ENCODE data around the gene ASAP2.

The ASAP2 gene

DNA sequence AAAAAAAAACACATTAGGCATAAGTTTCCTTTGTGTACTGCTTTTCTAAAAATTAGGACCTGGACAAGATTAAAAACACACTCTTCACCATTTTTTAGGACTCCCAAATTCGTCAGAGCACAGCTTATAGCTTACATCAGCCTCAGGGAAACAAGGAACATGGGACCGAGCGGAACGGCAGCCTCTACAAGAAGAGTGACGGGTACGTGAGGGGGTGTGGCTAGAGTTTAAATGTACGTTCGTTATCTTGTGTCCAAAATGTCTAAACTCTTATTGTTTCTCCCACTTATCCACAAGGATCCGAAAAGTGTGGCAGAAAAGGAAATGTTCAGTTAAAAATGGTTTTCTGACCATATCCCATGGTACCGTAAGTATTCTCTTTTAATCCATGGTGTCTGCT, 137.8 kb downstream of the ASAP2 start:
- no peak for DNase-seq (ENCODE audit: low read depth in 2 of 2)

GRCh38 chr2:9345343-9345742, 138.7 kb downstream of the ASAP2 start:
- no peak for DNase-seq (ENCODE audit: low read depth in 2 of 2)

GRCh38 chr2:9345997-9346396, 139.4 kb downstream of the ASAP2 start:
- DNase-seq (ENCODE audit: low read depth in 2 of 2): no peak

DNA sequence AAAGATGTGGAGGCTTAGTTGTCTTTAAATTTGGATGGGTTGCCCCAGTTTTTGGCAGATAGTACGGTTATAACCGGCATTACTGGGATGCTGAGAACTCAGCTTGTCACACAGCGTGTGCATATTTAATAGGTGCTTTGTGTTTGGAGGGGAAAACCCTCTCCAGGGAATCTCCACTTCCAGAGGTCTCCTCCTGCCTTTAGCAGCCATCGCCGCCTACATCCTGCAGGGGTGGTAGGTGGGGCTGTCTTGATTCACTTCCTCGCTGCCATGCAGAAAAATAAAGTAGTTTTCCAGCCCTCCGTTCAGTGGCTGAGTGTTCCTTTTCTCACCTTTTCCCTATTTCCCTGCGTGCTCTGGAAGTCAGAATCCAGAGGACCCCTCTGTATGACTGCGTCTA, 140.3 kb downstream of the ASAP2 start:
- no peak for DNase-seq (ENCODE audit: low read depth in 2 of 2)

DNA sequence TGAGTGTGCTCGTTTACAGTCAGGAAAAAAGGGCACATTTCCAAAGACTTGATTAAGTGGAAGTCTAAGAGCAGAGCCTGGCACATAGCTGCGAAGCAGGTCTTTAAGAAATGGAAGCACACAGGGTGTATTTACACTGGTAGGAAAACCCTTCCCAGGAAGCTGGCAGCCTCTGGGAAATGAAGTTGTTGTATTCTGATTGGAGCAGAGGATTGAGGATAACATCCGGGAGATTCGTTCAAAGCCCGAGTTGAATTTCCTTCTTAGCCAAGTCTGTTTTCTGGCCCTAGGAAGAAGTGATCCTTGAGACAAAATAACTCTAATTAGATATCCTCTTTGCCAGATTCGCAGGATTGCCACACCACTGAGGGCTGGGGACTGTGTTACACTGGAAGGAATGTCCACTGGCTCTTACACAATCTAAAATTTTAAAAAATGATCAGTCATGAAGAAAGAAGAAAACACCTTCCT, 140.8 kb downstream of the ASAP2 start:
- DNase-seq (ENCODE audit: low read depth in 2 of 2): no peak

DNA sequence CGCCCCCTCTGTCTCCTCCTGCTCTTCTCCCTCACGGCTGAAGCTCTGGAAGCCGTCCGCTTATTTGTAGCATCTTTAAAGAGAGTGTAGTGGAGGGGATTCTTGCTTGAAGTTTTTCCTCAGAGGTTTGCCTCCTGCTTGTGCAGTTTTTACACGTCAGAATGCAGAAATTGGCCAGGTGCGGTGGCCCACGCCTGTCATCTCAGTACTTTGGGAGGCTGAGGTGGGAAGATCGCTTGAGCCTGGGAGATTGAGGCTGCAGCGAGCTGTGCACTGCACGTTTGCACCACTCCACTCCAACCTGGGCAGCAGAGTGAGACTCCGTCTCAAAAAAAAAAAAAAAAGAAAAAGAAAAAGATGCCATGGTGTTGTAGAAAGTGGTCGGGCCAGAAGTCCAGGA, 147.7 kb downstream of the ASAP2 start:
- no peak for DNase-seq (ENCODE audit: low read depth in 2 of 2)

DNA sequence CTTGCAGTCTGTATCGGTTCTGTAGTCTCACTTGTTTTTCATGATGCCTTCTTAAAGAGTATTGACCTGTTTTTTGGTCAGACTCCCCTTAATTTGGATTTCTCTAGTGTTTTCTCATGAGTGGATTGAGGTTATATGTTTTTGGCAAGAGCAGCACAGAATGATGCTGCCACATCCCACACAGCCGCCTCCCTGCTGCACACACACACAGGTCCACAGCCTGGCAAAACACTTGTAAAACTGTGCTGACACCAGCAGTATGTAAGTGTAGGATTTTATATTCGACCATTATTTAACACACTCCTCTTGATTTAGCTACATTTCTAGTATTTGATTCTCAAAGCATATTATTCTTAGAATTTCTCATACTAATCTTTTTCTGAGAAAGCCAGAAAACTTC, 148.7 kb downstream of the ASAP2 start:
- DNase-seq (ENCODE audit: low read depth in 2 of 2): no peak

DNA sequence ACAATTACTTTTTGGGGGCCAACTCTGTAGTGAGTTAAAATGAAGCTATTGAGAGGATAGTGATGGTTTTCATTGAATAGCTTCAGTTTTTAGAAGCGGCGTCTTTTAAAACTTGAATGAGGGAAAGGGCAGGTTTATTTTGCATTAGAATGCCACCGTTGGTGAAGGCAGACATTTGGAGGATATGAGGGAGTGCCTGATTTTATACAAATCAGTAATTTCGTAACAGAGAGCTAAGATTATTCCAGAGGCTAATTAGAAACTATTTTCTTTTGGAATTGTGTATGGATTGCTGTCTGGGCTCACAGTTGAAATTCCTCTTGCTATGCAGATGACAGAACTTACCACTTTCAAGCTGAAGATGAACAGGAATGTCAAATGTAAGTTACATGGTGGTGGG, 149.1 kb downstream of the ASAP2 start:
- DNase-seq (ENCODE audit: low read depth in 2 of 2): no peak

DNA sequence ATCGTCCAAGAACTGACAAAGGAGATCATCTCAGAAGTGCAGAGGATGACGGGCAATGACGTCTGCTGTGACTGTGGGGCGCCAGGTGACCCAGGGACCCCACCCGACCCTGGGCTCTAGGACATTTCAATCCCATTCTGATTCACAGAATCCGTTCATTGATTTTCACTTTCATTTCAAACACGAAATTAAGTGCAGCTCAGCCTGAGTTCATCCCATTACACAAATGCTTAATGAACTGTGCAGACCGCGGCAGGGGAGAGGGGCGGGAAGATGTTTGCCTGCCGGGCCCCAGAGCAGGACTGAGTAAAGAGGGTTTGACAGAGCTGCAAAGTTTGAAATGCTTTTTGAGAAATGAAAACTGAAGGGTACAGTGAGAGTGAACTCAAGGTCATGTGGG, 149.6 kb downstream of the ASAP2 start:
- no peak for DNase-seq (ENCODE audit: low read depth in 2 of 2)

DNA sequence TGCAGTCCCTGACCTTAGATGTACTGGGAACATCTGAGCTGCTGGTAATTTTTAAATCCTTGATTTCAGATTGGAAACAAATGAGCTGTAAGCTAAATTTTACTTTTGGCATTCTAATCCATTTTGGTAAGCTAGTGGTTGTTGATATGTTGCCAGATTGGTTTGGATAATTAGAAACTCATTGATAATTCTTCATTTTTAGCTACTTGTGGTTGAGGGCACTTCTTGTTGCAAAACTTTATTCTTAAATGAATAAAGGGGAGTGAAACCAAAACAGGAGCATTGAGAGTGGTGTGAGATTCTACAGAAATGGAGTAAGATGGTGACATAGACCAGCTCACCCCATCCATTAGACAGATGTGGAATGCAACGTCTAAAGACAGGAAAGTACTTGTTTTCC, 152.2 kb downstream of the ASAP2 start:
- DNase-seq (ENCODE audit: low read depth in 2 of 2): no peak

DNA sequence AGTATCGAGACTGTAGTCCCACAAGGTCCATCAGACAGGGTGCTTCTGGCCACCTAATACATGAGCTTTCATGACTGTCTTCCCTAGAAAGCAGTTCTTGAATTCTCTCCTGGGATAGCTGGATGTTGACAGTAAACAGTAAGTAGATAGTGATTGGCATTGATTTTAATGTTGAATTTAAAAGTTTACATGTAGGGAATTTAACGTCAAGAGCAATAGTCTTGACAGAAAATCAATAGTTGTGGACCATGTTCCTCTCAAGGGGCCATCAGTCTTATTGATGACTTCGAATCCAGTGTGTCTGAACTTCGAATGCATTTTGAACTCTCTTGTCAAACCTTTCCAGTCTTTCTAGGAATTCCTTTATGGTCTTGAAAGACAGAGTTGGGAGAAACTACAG, 152.9 kb downstream of the ASAP2 start:
- no peak for DNase-seq (ENCODE audit: low read depth in 2 of 2)

- no peak for DNase-seq (ENCODE audit: low read depth in 2 of 2)
Measured at GRCh38 chr2:9360110-9360509, 153.5 kb downstream of the ASAP2 start.

DNA sequence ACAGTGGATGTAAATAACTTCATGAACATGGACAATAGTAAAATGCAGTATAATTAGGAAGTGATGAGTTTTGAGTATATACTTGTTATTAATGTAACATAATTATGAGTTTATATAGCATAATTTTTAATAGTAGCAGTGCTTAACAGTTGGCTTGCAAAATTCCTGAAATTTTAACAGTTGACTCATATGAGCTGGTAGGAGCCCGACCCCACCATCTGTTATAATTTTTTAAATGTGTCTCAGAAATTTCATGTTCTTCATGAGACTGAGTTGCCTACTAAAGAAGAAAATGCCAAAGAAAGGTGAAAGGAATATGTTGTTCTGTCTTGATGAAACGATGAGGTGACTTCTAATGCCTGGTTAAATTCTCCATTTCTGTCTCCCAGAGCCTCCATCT, 154.1 kb downstream of the ASAP2 start:
- no peak for DNase-seq (ENCODE audit: low read depth in 2 of 2)

DNA sequence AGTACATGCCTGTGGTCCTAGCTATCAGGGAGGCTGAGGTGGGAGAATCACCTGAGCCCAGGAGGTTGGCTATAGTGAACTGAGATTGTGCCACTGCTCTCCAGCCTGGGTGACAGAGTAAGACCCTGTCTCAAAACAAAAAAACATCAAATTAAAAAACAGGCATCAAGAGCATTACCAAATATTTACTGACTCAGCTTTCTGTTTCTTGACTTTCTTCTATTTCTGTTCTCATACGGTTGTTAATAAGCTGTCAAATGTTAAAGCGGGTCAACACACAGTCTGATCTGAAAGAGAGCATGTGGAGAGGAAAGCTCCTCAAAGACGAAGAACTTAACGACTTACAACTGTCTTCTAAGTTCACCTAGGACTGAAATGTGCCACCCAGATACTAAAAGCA, 157.8 kb downstream of the ASAP2 start:
- DNase-seq (ENCODE audit: low read depth in 2 of 2): no peak

- no peak for DNase-seq (ENCODE audit: low read depth in 2 of 2)
Measured at GRCh38 chr2:9364791-9365497, 158.3 kb downstream of the ASAP2 start.

DNA sequence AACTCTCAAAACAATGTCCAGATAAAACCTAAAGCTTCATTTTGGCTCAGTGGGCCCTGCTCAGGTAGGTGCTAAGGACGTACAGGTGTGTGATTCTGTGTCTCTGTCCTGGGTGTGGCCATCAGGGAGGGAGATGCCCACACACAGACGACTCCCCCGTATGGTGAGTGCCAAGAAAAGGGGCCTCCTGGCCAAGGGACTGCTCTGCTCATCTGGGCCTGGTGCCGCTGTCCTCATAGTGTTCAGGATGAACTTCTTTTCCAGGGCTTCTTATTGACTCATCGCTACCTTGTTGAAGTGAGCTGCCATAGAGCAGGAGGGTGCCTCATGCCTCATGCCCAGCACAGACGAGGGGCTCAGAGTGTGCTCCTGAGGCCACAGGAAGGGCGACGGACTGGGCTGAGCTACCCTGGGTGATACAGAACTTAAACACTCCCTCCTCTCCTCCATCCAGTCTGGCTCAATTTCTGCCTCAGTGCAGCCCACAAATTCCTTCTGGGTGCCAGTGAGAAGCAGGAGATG, 158.9 kb downstream of the ASAP2 start:
- no peak for DNase-seq (ENCODE audit: low read depth in 2 of 2)

GRCh38 chr2:9366026-9366425, 159.4 kb downstream of the ASAP2 start:
- DNase-seq (ENCODE audit: low read depth in 2 of 2): no peak

DNA sequence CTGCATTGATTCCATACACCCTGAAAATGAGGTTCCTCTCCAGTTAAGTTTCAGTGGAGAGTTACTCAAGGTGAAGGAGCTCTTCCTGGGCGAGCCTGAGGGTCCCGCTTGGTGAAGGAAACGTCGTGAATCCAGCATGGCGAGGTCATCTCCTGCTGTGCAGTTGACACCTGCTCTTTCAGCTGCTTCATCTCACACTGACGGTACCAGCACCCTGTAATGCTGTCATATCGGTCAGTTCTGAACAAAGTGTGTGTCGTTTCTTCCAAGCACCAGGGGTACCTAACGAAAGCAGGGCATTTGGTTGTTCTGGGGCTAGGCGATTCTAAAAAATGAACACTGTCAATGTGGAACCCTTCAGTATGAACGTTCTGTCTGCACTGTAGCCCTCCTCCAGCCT, 164.1 kb downstream of the ASAP2 start:
- no peak for DNase-seq (ENCODE audit: low read depth in 2 of 2)

DNA sequence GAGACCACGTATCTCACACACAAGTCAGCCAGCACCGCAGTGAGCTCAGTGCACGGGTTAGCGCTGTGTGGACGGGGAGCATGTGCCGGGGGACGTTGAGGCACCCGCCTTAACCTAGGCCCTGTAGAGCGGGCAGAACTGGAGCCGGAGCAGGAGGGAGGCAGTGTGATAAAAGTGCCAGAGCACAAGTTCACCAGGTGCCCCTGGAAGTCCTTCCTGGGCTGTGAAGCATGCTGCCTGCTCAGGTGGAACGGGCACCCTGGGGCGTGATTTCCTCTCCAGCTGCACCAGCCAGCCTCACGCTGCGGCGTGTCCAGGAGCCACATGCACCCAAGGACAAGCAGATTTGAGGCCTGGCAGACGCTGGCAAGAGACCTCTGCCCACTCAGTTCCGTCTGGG, 166.4 kb downstream of the ASAP2 start:
- no peak for DNase-seq (ENCODE audit: low read depth in 2 of 2)

DNA sequence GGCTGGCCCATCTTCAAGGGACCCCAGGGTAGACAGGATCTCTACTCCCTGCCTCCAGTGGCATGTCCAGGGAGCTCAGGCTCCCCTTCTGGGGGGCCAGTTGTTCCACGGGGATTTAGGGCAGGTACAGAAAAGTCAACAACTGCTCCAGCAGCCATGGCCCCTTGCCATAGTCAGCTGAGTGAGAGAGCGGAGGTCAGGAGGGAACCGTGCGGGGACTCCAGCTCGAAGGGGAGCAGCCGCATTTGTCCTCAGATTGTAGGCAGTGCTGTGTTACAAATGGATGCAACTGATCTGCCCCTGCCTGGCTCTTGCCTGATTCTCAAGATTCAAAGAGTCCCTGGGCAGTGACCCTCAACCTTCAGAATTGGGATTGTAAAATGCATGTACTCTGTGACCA, 166.9 kb downstream of the ASAP2 start:
- DNase-seq (ENCODE audit: low read depth in 2 of 2): no peak

DNA sequence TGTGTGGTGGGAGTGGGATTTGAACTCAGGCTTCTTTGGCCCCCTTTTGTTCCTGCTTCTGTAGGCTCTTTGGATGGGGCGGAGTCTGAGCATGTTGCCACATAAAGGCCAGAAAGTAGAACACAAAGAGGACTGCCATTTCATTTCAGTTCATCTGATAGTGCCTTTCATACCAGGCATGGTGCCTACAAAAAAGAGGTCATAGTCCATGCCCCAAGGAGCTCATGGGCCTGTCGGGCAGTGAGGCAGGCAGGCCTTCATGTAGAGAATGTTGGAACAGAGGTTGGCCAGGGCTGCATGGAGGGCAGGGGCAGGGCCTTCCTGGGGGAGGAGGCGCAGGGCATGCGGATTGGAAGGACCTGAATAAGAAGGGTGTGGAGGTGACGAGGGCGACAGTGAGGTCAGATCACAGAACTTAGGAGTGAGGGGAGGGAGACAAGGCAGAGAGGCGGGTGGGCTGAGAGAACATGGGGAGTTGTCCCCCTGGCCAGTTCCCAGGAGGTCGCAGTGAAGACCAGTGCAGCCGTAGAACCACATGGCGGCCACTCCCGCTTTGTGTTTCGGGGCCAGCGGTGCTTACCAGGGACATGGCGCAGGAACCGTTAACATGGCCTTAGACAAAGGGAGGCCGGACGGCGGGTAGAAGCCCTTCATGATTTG, 167.6 kb downstream of the ASAP2 start:
- DNase-seq (ENCODE audit: low read depth in 2 of 2): no peak

DNA sequence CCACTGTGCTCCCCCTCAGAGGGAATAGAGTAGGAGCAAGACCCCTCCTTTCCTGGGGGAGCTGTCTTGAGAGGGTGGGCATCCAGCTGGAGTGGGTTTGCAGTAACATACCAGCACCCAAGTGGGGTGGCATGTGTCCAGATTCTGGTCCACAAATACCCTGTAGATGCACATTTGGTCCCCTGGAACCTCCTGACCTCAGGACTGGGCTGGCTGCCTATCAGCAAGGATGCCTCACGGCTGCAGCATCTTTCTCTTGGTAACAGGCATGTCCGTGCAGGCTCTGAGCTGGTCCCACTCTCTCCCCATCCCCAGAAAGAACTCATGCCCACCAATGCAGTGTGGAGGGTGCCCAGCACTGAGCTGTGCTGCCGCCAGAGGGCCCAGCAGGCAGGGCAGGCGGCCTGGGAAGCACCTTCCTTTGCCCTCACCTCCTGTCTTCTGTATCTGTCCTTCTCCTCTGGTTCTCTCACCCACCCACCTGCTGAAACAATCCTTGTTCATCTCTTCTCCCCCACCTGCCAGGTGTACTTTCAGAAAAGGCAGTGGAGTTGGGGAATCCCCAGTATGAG, 169.3 kb downstream of the ASAP2 start:
- no peak for DNase-seq (ENCODE audit: low read depth in 2 of 2)

- no peak for DNase-seq (ENCODE audit: low read depth in 2 of 2)
Measured at GRCh38 chr2:9377461-9378097, 171.0 kb downstream of the ASAP2 start.
